Osteocyte (in vitro differentiated cells): ENCODE measurements around the gene AFP. TPM values are rescaled to one million over a fixed set of nuclear protein-coding genes. Genes with fewer than 3 reads are reported as not detected.
"Not testable (repeated sequence)": the region's sequence is repeated elsewhere in the genome, so short reads cannot be mapped to it uniquely, and the experiment has no call there.

Experiments
- DNase-seq: peaks from one replicate; pipeline ENCODE4 v3.0.0; 2021; ENCODE audit warnings: mixed read lengths; ENCODE audit not compliant: unreplicated experiment; ENCODE audit errors: extremely low spot score
- H3K27ac Mint-ChIP-seq: one replicate; pipeline ENCODE4 v1.8.0; 2021; ENCODE audit warnings: mild to moderate bottlenecking, mixed read lengths; ENCODE audit not compliant: unreplicated experiment
- H3K27me3 Mint-ChIP-seq: one replicate; pipeline ENCODE4 v1.8.0; 2021; ENCODE audit warnings: mixed read lengths; ENCODE audit not compliant: unreplicated experiment
- H3K36me3 Mint-ChIP-seq: one replicate; pipeline ENCODE4 v1.8.0; 2021; ENCODE audit warnings: mixed read lengths; ENCODE audit not compliant: unreplicated experiment
- H3K4me1 Mint-ChIP-seq: one replicate; pipeline ENCODE4 v1.8.0; 2021; ENCODE audit warnings: mixed read lengths; ENCODE audit not compliant: unreplicated experiment
- H3K4me3 Mint-ChIP-seq: one replicate; pipeline ENCODE4 v1.8.0; 2021; ENCODE audit warnings: mild to moderate bottlenecking, moderate library complexity, mixed read lengths; ENCODE audit not compliant: unreplicated experiment
- H3K9me3 Mint-ChIP-seq: one replicate; pipeline ENCODE4 v1.8.0; 2021; ENCODE audit warnings: mixed read lengths; ENCODE audit not compliant: unreplicated experiment
- CTCF ChIP-seq: fragments of 200-600 bp; sonication (generic); IDR thresholded peaks from 2 replicates; pipeline ENCODE4 v1.5.0; 2021; ENCODE audit warnings: antibody characterized with exemption, mild to moderate bottlenecking, moderate library complexity
- long read RNA-seq: library from polyadenylated mRNA; unstranded; transcript quantifications from one replicate; pipeline ENCODE4 v2.0.0, GENCODE V29; 2021
- total RNA-seq: library from RNA; stranded (reverse); gene quantifications from 2 replicates; pipeline ENCODE4 v1.2.1, GENCODE V29; 2021

Gene AFP
- total RNA-seq: not detected in 2 replicates
- long read RNA-seq: 0 reads

GRCh38 chr4:73435984-73436383, at the start of gene AFP:
Gene AFP, plus strand, starts transcription at chr4:73436221. Its CDS starts 42 bp downstream, at chr4:73436263.
- H3K4me1 Mint-ChIP-seq: no peaks in the 10 kb centered on the region
- no peak for TF ChIP-seq CTCF
- H3K27ac Mint-ChIP-seq: no peak within 1 kb of the TSS
- no peaks in the 10 kb centered on the region for H3K36me3 Mint-ChIP-seq
- no peak for DNase-seq
- H3K9me3 Mint-ChIP-seq: no peaks in the 10 kb centered on the region
- H3K27me3 Mint-ChIP-seq: peaks cover 57% of the 10 kb centered on the region
- no peak within 1 kb of the TSS for H3K4me3 Mint-ChIP-seq

- no peaks in the 10 kb centered on the region for H3K9me3 Mint-ChIP-seq
- H3K4me1 Mint-ChIP-seq: no peaks in the 10 kb centered on the region
- no peak for DNase-seq
- H3K36me3 Mint-ChIP-seq: no peaks in the 10 kb centered on the region
- H3K27me3 Mint-ChIP-seq: peaks cover 43% of the 10 kb centered on the region
- no peak for TF ChIP-seq CTCF
- no peak overlapping the region for H3K4me3 Mint-ChIP-seq
- H3K27ac Mint-ChIP-seq: no peak overlapping the region
Observed at GRCh38 chr4:73387552-73387951, 48.5 kb upstream of the AFP start.

GRCh38 chr4:73388887-73389286, 47.1 kb upstream of the AFP start:
- no peaks in the 10 kb centered on the region for H3K4me1 Mint-ChIP-seq
- H3K36me3 Mint-ChIP-seq: no peaks in the 10 kb centered on the region
- no peak for TF ChIP-seq CTCF
- DNase-seq: no peak
- H3K9me3 Mint-ChIP-seq: no peaks in the 10 kb centered on the region
- H3K27ac Mint-ChIP-seq: no peak overlapping the region
- peaks cover 36% of the 10 kb centered on the region for H3K27me3 Mint-ChIP-seq
- no peak overlapping the region for H3K4me3 Mint-ChIP-seq

GRCh38 chr4:73389663-73390062, 46.4 kb upstream of the AFP start:
- not testable (repeated sequence) for H3K4me1 Mint-ChIP-seq, H3K4me3 Mint-ChIP-seq, DNase-seq, H3K36me3 Mint-ChIP-seq, H3K27ac Mint-ChIP-seq, H3K9me3 Mint-ChIP-seq
- H3K27me3 Mint-ChIP-seq: peaks cover 30% of the 10 kb centered on the region

GRCh38 chr4:73391774-73392173, 44.2 kb upstream of the AFP start:
- no peak for TF ChIP-seq CTCF
- peaks cover 35% of the 10 kb centered on the region for H3K27me3 Mint-ChIP-seq
- no peak overlapping the region for H3K4me3 Mint-ChIP-seq
- no peaks in the 10 kb centered on the region for H3K9me3 Mint-ChIP-seq
- H3K4me1 Mint-ChIP-seq: no peaks in the 10 kb centered on the region
- H3K36me3 Mint-ChIP-seq: no peaks in the 10 kb centered on the region
- no peak for DNase-seq
- H3K27ac Mint-ChIP-seq: no peak overlapping the region

- H3K36me3 Mint-ChIP-seq: no peaks in the 10 kb centered on the region
- H3K4me3 Mint-ChIP-seq: no peak overlapping the region
- TF ChIP-seq CTCF: no peak
- no peaks in the 10 kb centered on the region for H3K4me1 Mint-ChIP-seq
- no peak overlapping the region for H3K27ac Mint-ChIP-seq
- peaks cover 38% of the 10 kb centered on the region for H3K27me3 Mint-ChIP-seq
- no peaks in the 10 kb centered on the region for H3K9me3 Mint-ChIP-seq
- no peak for DNase-seq
Observed at GRCh38 chr4:73392936-73393335, 43.1 kb upstream of the AFP start.
